ENCODE results near the gene CDCP2.

DNA sequence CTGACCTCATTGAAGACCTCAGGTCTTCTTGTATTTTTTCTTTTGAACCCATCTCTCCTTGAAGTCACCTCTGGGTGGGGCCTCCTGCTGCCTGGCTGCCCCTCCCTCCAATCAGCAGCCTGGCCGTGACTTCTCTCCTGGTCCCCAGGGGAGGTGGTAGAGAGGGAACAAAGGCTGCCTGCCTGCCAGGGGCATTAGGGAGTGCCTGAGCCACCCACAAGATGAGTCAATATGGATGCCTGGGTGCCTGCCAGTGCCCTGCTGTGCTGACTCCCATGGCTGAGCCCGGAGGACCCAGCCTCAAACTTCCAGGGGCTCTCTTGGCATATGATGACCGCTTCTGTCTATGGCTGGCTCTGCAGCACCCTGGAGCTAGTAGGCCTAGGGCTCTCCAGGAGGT lies 5.3 kb upstream of the CDCP2 start:
- no peak for TF ChIP-seq POLR2A (IDR thresholded peaks at IDR 0.05)
- no peak for TF ChIP-seq CTCF (IDR thresholded peaks at IDR 0.05)

Data from thyroid gland (tissue), 4 donors.